ENCODE measurements around the gene VIP. TPM values are rescaled to one million over a fixed set of nuclear protein-coding genes. Genes with fewer than 3 reads are reported as not detected.
A peak's percentile ranks its signal among the peaks of the same experiment; 100 is the strongest.
"Not testable (repeated sequence)": the region's sequence is repeated elsewhere in the genome, so short reads cannot be mapped to it uniquely, and the experiment has no call there.

The VIP gene
- total RNA-seq (2014; rRNA removed; shearing (Covaris generic); ENCODE audit: low replicate concordance), result not detected in 2 replicates

- peak; percentile 9 for DNase-seq (ENCODE audit: low read depth)
- in situ Hi-C loops (cut with HindIII; ENCODE audit: low pct_unique_long_range_greater_than_20kb, low sequenced_read_pairs), result no loop called here
Measured at GRCh38 chr6:152750694-152751093, at the start of gene VIP. VIP (plus strand) TSS chr6:152750797; CDS start chr6:152752178, 1,381 bp downstream.

- in situ Hi-C loops (cut with HindIII; ENCODE audit: low pct_unique_long_range_greater_than_20kb, low sequenced_read_pairs), result no loop called here
- no peak for DNase-seq (ENCODE audit: low read depth)
Measured at GRCh38 chr6:152701081-152701862, 49.3 kb upstream of the VIP start.

GRCh38 chr6:152701863-152702401 is 48.7 kb upstream of the VIP start:
- in situ Hi-C loops (cut with HindIII; ENCODE audit: low pct_unique_long_range_greater_than_20kb, low sequenced_read_pairs), result no loop called here

DNA sequence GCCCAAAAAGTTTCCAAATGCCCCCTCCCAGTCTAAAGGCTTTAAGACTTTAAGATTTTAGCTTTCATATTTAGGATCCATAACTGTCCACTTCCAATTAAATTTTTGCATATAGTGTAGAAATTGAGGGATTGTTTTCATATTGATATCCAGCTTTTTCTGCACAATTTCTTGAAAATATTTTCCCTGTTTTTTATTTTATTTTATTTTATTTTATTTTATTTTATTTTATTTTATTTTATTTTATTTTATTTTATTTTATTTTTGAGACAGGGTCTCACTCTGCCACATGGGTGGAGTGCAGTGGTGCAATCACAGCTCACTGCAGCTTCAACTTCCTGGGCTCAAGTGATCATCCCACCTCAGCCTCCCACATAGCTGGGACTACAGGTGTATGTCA is 46.8 kb upstream of the VIP start:
- DNase-seq (ENCODE audit: low read depth); in situ Hi-C loops (cut with HindIII; ENCODE audit: low pct_unique_long_range_greater_than_20kb, low sequenced_read_pairs): not testable (repeated sequence)

More at GRCh38 chr6:152701863-152702401, 48.7 kb upstream of the VIP start:
- DNase-seq (ENCODE audit: low read depth), result no peak

- in situ Hi-C loops (cut with HindIII; ENCODE audit: low pct_unique_long_range_greater_than_20kb, low sequenced_read_pairs), result no loop called here
- no peak for DNase-seq (ENCODE audit: low read depth)
Measured at GRCh38 chr6:152705327-152705726, 45.3 kb upstream of the VIP start.

DNA sequence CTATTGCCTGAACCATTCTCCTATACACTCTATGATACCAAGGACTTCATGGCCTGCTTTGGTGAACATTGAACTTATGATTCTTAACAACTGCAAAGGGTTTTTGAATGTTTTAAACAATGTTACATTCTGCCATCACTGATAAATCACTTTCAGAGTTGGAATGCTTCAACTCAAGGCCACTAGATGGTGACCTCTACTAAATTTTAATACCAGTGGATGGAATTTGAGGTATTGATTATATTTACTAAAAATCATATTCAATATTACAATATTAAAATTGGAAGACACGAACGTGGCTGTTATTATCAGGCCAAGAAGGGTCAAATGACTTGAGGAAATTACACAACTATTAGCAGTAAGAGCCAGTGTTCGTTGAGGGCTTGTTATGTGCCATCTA is 34.3 kb upstream of the VIP start:
- in situ Hi-C loops (cut with HindIII; ENCODE audit: low pct_unique_long_range_greater_than_20kb, low sequenced_read_pairs), result no loop called here
- no peak for DNase-seq (ENCODE audit: low read depth)

- DNase-seq (ENCODE audit: low read depth), result no peak
- in situ Hi-C loops (cut with HindIII; ENCODE audit: low pct_unique_long_range_greater_than_20kb, low sequenced_read_pairs), result no loop called here
Measured at GRCh38 chr6:152720974-152721373, 29.6 kb upstream of the VIP start.

- no peak for DNase-seq (ENCODE audit: low read depth)
- in situ Hi-C loops (cut with HindIII; ENCODE audit: low pct_unique_long_range_greater_than_20kb, low sequenced_read_pairs), result no loop called here
Measured at GRCh38 chr6:152721956-152722355, 28.6 kb upstream of the VIP start.

DNA sequence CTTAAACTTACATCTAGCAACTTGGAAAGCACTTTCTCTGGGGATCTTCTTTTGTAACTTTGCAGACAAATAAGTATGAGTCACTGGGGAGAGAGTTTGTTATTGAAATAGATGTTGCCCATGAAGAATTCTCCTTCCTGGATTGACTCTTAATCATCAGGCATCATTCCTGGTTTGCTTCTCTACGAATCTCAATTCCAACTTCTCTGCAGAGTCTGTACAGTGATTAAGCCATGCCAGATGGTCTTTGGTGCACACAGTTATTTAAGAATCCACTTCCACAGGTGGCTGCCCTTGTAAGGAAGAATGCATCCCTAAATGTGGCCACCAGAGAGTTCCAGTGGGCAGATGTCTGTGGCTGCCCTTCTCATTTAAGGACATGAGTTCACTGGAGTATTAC is 27.2 kb upstream of the VIP start:
- in situ Hi-C loops (cut with HindIII; ENCODE audit: low pct_unique_long_range_greater_than_20kb, low sequenced_read_pairs), result no loop called here
- no peak for DNase-seq (ENCODE audit: low read depth)

- in situ Hi-C loops (cut with HindIII; ENCODE audit: low pct_unique_long_range_greater_than_20kb, low sequenced_read_pairs), result no loop called here
- DNase-seq (ENCODE audit: low read depth), result no peak
Measured at GRCh38 chr6:152726313-152726712, 24.3 kb upstream of the VIP start.

- DNase-seq (ENCODE audit: low read depth), result no peak
- in situ Hi-C loops (cut with HindIII; ENCODE audit: low pct_unique_long_range_greater_than_20kb, low sequenced_read_pairs), result no loop called here
Measured at GRCh38 chr6:152727507-152727906, 23.1 kb upstream of the VIP start.

DNA sequence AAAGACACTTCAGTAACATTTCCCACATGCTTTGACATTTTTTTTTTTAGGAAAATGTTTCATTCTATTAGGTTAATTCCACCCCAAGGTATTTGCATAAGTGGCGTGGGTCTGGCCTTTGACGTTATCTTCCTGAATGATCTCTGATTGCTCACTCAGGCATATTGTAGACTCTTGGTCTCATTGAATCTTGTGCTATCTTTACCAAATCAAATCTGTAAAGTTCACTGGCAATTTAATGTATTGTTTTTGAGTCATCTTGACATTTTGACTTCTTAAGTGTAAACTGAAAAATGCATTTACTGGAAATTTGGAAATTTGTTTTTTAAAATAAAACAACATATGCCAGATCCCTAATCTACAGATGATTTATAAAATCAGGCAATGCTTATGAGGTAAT is 16.0 kb upstream of the VIP start:
- in situ Hi-C loops (cut with HindIII; ENCODE audit: low pct_unique_long_range_greater_than_20kb, low sequenced_read_pairs), result no loop called here
- DNase-seq (ENCODE audit: low read depth), result no peak

DNA sequence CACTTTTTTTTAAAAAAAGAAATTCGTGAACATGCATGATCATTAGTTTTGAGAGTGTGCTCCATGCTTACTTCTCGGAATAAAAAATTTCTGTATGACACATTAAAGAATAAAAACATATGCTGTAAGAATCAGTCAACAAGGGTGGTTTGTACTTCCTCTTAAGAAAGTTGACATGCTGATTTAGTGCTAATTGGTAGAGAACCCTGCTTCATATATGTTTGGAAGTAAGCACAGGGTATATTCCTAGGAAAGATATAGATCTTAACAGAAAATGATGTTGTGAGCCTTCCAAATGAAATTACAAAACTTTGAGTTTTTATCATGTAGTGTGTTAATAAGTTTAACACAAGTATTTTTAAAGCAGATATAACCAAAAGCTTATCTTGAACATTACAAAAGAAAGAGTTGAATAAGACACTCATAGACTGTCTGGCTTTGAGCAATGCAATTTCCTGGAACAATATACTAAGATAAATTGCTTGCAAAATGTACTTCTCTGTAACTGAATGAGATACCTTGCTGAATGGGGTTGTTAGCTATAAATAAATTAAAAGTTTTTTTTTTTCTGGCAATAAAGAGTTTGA is 13.8 kb upstream of the VIP start:
- no peak for DNase-seq (ENCODE audit: low read depth)
- in situ Hi-C loops (cut with HindIII; ENCODE audit: low pct_unique_long_range_greater_than_20kb, low sequenced_read_pairs), result no loop called here

DNA sequence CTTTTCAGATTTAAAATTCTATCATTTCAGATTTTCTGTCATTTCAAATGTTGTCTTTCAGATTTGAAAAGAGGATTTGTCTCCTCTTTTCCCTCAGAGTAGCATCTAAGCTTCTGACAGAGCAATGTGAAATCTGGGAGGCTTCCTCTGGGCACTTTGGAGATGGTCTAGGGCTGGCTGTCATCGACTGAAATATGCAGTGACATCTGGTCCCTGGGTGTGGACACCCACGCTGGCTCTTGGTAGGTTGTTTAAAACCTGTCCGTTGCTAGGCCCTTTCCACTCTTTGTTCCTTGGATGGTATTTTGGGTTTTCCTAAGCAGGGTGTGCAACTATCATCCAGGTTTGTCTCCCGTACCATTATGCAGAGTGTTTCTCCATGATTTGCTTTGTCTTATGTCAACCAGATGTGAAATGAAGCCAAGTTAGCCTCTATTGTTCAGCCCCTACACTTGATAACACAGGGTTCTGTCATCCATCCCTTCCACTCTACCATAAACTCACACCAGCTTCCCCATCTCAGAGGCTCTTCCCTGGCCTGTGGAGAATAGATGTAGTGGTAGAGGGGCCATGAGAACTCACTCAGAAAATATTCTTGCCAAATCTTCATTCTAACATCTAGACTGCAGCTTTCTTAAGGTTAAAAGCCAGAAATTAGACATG is 5.0 kb upstream of the VIP start:
- in situ Hi-C loops (cut with HindIII; ENCODE audit: low pct_unique_long_range_greater_than_20kb, low sequenced_read_pairs), result no loop called here
- DNase-seq (ENCODE audit: low read depth), result no peak

DNA sequence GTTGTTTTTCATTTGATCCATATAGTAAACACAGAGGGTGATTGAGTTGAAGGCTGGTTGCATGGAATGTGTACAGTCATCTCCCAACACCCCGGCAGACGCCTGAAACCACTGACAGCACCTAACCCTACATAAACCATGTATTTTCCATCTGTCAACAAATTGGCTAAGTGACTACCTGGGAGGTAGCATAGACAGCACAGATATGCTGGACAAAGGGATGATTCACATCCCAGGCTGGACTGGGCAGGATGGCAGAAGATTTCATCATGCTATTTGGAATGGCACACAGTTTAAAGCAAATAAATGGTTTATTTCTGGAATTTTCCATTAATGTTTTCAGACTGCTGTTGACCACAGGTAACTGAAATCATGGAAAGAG is 4.4 kb upstream of the VIP start:
- in situ Hi-C loops (cut with HindIII; ENCODE audit: low pct_unique_long_range_greater_than_20kb, low sequenced_read_pairs), result no loop called here
- no peak for DNase-seq (ENCODE audit: low read depth)

- in situ Hi-C loops (cut with HindIII; ENCODE audit: low pct_unique_long_range_greater_than_20kb, low sequenced_read_pairs), result no loop called here
- DNase-seq (ENCODE audit: low read depth), result no peak
Measured at GRCh38 chr6:152748843-152749242, 1.8 kb upstream of the VIP start.

DNA sequence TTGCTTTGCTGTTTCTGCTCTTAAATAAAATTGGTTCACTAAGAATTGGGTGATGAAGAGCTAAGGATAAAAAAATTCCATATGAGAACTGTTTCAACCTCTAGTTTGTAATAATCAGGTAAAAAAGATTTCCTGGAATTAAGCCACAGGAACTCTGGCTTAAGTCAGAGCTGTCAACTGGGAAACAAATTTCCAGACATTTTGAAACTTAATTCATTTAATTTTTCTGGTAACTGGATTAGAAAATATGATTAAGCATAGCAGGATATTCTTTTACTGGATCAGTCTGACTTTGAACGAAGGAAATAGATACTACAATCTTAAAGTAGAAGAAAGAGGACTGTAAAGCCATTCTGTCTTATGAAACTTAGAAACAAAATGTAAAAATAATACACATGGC is 1.3 kb upstream of the VIP start:
- in situ Hi-C loops (cut with HindIII; ENCODE audit: low pct_unique_long_range_greater_than_20kb, low sequenced_read_pairs), result no loop called here
- no peak for DNase-seq (ENCODE audit: low read depth)

GRCh38 chr6:152765331-152765730 is 14.7 kb downstream of the VIP start:
- no peak for DNase-seq (ENCODE audit: low read depth)
- in situ Hi-C loops (cut with HindIII; ENCODE audit: low pct_unique_long_range_greater_than_20kb, low sequenced_read_pairs), result no loop called here

- in situ Hi-C loops (cut with HindIII; ENCODE audit: low pct_unique_long_range_greater_than_20kb, low sequenced_read_pairs), result no loop called here
- no peak for DNase-seq (ENCODE audit: low read depth)
Measured at GRCh38 chr6:152769159-152769558, 18.6 kb downstream of the VIP start.

Data from Caki2 (cell line).